Fibroblast of lung (primary cell): ENCODE data around the gene ACTR8.

Source experiments
- CTCF ChIP-seq, 2 donors: IDR thresholded peaks in 1 of 2; conservative IDR thresholded peaks in 1 of 2; 1 replicate in 1 of 2; 2 replicates in 1 of 2; pipeline ENCODE4 v1.5.1; 2011 to 2012; ENCODE audit warnings: low read length in 2 of 2, control low read depth in 1 of 2, inconsistent platforms in 1 of 2, low read depth in 1 of 2, mild to moderate bottlenecking in 1 of 2
- EZH2 ChIP-seq: IDR thresholded peaks from 2 replicates; pipeline ENCODE4 v1.5.1; 2012; ENCODE audit warnings: low read length, control low read depth, mild to moderate bottlenecking; ENCODE audit errors: missing control alignments

DNA sequence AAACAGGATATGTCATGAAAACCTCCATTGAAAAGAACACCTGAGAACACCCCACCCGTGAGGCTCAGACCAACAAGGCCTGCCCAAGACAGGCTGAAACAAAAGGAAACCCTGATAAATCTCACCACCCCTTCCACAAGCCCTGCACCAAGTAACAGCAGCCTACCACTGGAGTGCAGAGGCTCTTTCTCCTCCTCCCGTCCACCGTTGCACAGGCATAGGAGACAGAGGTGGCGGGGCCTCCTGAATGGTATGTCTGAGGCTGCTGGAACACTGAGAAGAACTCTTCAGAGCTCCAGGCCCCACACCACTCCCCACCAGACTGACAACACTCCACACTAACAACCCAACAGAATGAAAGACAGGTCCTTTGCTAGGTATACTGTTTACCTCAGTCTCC lies 57.2 kb downstream of the ACTR8 start:
- TF ChIP-seq CTCF (conservative IDR thresholded peaks at IDR 0.05 in 1 of 2, IDR thresholded peaks at IDR 0.05 in 1 of 2; ENCODE audit: low read depth in 1 of 2, low read length in 2 of 2) (no peak), EZH2 (no peak)
